HG03469 (cell line): Measurements from ENCODE around the gene PHLDB2.
A peak's percentile ranks its signal among the peaks of the same experiment; 100 is the strongest.

Source experiments
- ATAC-seq: cut with Tn5 transposase; IDR thresholded peaks from one replicate; pipeline ENCODE4 v1.9.1; 2021; ENCODE audit warnings: mild to moderate bottlenecking, moderate library complexity, moderate number of reproducible peaks; ENCODE audit not compliant: unreplicated experiment

The PHLDB2 gene

DNA sequence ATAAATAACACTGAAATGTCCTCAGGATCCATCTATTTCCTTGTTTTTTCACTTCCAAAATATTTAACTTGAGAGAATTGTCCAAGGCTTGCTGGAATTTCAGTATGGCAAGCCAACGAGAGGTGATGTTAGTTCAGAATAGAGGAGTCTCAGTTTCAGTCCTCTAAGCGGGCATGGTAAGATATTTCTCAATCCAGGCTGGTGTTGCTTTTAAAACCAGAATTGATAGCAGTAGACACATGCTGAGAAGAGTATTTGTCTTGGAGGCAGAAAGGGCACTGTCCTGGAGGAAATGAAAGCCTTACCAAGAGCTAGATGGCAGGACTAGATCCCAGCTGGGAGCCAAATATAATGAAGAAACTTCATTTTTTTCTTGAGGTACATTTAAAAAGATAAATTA is 23.1 kb downstream of the PHLDB2 start:
- ATAC-seq: no peak

DNA sequence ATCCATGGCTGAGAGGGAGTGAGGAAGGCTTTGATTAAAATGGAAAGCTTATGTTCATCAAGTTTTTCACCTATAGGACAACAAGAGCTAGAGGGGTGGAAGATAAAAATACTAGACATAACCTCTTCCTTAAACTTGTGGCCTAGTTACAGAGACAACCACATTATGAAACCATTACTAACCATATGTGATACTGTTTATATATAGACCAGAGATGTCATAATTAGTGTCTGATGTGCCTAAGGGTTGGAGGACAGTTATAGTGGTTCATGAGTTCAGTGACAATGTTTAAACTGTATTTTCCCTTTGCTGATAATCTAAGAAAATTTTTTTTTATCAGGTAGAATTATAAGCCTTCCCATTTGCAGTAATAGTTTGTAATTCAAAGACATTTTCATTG is 23.7 kb downstream of the PHLDB2 start:
- peak; percentile 97 for ATAC-seq

DNA sequence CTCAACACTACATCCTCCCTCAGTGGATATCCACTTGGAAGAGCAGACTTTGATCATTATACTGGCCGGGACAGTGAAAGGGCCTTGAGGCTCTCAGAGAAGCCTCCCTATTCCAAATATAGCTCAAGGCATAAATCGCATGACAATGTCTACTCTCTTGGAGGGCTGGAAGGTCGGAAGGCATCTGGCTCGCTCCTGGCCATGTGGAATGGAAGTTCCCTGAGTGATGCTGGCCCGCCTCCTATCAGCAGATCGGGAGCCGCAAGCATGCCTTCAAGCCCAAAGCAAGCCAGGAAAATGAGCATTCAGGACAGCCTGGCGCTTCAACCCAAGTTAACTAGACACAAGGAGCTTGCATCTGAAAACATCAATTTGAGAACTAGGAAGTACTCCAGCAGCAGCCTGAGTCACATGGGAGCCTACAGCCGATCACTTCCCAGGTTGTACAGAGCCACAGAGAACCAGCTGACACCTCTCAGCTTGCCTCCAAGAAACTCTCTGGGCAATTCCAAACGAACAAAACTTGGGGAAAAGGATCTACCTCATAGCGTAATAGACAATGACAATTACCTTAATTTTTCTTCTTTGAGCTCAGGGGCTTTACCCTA is 25.4 kb downstream of the PHLDB2 start:
- no peak for ATAC-seq

DNA sequence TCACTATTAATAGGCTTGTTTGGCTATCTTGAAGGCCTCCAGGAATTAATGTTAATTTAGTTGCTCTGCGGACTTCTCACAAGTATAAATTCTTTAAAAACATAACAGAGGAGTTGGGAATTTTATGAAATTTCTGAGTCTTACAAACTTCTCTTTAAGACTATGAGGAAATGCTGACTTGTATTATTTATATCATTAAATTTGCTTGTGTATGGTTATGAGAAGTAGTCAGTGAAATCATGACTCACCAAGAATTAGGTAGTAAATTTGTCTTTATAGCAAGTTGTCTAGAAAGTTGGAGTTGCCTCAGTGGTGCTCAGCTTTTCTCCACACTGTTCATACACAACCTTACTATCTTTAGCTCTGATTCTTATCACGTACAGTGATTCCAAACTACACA is 26.5 kb downstream of the PHLDB2 start:
- no peak for ATAC-seq

DNA sequence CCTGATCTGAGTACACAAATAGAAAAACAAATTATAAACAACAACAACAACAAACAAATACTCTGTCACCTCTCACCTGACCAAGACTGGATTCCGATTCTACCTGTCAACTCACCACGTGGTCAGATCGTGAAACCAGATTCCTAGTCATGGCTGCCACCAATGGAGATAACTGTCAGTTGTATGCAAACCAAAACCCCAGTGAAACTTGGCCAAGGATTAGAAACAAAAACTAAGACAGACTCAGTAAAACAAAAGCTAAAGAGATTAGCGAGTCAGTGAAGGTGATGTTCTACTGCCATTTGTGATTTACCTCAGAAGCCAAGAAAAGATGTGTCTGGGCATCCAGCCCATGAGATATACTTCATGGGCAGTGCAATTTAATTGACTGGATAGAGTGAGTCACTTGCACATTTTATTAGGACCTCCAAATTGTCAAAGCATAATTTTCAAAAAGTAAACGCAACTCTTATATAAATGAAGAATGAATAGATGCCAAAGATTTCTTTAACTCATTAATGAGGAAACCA is 31.1 kb downstream of the PHLDB2 start:
- no peak for ATAC-seq

DNA sequence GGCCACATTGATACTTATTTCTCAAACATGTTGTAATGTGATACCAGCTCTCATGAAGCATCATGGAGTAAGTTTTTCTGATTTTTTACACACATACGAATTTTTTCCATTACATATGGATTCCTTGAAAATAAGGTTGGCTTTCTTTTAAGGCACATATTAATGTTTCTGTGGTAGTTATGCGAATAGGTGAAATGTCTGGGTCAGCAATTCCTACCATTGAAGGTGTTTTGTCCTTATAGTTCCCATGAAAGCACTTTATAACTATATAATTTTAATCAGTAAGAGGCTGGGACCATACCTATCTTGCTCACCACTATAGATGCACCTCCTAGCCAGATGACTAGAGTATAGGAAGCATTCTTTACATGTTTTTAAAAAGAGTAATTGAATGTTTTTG is 33.0 kb downstream of the PHLDB2 start:
- ATAC-seq: no peak

DNA sequence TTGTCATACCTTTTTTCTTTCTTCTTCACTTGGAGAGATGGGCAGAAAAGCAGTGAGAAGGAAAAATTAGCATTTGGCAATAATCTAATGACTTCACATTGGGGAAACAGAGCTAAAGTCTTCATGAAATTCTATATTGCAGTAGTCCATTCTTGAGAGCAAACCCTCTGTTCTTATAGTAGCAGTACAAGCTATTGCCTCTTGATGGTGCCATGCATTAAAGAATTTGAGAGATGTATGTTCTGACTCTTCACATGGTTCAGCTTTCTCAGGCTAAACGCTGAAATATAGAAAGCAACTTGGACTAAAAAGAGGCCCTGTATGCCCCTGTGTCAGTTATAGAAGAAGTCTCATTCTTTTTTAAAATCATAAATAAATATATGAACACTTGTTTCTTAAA is 36.0 kb downstream of the PHLDB2 start:
- ATAC-seq: no peak

DNA sequence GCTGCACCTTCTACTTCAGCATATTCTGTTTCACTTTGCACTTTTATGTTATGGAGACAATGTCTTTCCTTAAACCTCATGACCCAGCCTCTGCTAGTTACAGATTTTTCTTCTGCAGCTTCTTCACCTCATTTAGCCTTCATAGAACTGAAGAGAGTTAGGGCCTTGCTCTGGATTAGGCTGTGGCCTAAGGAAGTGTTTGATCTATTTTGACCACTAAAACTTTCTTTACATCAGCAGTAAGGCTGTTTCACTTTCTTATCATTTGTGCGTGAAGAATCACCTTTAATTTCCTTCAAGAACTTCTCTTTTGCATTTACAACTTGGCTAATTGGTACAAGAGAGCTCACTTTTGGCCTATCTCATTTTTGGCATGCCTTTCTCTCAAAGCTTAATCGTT is 40.9 kb downstream of the PHLDB2 start:
- ATAC-seq: no peak

DNA sequence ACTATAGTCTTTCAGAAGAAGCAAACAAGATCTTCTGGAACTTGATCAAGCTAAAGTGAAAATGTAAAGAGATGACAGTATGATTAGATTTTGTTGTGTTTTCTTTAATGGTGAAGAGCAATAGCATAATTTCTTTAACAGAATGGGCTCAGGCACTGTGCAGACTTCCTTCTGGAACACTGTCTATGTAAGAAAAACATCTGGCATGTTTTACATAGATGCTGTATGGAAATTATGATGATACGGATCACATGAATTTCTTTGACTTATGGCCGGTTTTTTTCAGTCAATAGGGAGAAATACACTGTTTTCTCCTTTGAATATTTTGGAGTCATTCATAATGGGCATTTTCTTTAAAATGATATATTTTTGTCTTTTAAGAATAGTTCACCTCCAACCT is 42.6 kb downstream of the PHLDB2 start:
- ATAC-seq: no peak

DNA sequence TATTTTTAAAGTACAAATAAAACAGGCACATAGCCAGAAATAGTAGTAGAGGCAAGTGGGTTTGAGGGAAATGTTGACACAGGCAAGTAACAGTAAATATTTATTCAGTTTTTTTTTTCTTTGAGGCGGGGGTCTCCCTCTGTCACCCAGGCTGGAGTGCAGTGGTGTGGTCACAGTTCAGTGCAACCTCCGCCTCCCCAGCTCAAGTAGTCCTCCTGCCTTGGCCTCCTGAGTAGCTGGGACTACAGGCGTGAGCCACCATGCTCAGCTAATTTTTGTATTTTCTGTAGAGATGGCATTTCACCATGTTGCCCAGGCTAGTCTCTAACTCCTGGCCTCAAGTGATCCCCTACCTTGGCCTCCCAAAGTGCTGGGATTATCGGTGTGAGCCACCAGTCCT is 43.5 kb downstream of the PHLDB2 start:
- ATAC-seq: no peak

DNA sequence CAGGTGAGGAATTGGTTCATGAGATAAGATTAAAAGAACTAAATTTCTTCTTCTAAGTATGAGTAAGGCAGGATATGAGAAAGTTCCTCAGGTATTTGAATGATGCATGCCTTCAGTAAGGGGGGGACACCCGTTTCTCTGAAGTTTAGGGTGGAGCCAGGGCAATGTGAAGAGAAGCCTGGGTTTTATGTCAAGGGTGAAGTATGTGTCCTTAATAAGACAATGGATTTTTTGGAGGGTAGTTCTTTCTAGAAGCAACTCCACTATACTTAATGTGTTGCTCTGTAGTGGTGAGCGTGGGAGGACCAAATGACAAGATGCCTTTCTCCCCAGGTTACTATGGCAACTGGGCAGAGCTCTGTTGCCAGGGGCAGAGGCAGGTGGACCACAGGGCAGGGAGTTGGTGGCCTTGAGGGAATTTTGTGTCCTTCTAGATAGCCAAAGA is 44.0 kb downstream of the PHLDB2 start:
- no peak for ATAC-seq

DNA sequence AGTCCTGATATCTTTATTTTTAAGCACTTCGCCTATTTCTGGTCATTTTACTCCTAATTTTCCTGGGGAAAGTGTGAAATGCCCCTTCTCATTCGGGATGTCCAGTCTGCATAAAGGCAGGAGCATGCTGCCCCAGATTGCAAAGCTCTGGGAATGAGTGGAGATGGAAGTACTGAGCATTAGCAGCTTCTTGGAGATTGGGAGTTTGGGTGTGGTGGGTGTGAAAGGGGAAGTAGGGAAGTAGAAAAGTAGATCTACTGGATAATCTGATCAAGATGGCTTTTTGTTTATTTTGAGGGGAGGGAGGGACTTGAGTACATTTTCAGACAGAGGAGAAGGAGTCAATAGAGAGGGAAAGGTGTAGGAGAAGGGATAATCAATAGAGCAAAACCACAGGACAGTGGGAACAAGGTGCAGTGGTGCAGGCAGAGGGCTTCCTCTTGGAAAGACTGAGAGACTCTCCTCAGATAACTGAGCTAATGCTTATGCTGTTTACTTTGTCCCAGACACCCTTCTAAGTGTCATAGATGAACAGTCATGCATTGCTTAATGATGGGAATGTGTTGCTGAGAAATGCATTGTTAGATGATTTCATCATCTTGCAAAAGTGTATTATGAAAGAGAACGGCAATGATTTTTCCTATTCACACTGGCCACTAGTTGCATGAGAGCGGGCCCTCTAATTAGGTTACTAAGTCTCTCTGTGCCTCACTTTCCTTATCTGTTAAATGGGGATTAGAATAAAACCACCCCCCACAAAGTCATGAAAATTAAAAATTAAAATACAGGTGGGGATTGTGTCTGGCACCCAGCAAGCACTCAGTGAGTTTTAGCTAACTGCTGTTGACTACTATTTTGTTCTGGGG is 45.5 kb downstream of the PHLDB2 start:
- ATAC-seq: no peak

DNA sequence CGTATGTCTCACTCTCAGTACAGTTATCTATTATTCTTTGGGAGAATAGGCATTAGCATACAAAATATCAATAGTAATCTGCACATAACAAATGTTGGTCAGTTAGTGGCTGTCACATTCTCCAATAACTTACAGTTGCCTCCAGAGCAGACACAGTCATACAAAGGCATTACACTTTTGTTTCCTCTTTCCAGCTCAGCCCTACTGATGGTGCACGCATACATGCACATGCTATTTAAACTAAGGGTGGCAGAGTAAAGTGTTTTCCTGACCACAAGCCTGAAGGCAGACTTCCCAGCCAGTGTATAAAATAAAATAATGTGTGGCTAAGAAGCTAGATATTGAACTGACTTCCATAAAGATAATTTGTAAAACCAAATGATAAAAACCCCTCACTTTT is 47.6 kb downstream of the PHLDB2 start:
- no peak for ATAC-seq

DNA sequence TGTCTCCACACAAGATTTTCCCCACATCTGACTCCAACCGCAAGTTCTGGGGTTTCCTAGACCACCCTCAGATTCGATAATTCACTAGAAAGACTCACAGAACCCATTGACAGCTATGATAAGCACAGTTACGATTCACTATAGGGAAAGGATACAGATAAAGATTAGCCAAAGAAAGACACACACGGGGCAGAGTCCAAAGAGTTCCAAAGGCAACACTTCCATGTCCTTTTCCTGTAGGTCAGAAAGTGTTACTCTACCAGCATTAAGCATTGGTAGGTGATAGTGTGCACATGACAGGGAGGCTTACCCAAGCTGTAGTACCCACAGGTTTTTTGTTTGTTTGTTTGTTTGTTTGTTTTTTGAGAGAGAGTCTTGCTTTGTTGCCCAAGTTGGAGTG is 48.1 kb downstream of the PHLDB2 start:
- ATAC-seq: no peak

DNA sequence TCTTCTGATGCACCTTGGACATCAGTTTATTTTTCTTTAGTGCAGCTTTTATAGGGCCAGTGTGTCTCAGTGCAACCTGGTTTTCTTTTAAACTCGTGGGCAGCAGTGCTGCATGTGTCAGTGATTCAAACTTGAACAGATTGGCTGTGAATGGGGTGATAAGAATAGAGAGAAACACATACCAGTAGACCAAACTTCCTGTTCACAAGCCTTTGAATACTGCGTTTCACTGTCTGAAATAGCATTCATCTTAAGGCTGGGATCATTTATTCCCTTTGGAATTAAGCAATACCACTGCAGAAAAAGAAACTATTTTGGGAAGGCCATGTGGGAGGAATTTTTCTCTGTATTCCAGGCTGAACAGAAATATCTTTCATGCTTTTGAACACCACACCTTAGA is 51.7 kb downstream of the PHLDB2 start:
- ATAC-seq: no peak

DNA sequence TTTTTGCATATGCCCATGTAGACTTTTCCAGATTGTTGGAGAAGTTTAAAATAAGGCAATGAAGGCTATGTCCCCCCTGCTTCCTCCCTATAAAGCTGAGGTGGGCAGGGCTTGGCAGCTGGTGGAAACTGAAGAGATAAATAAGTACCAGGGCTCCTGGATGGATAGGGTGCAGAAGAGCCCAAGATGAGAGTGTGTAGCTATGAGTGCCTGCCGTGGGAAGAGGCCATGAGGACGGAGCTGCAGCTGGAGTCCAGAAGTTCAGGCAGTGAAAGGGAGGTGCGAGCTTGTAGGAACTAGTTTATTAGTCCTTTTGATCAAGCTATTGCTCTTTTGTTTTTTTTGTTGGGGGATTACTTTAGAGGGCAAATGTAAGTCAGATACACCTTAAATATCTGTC is 52.4 kb downstream of the PHLDB2 start:
- no peak for ATAC-seq

DNA sequence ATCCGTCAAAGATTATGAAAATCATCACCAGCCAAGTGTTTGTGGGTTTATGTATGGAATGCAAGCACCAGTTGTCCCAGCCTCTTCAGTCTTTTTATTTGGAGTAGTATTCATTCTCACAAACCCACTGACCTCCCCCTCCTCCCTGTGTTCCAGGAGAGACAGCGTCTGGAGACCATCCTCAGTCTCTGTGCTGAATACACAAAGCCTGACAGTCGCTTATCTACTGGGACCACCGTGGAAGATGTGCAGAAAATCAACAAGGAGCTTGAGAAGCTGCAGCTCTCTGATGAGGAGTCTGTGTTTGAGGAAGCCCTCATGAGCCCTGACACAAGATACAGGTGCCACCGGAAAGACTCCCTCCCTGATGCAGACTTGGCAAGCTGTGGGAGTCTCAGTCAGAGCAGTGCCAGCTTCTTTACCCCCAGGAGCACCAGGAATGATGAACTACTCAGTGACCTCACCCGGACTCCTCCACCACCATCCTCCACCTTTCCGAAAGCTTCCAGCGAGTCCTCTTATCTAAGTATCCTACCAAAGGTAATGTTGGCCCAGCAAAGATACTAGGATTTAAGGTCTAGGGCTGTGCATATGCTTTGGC is 54.2 kb downstream of the PHLDB2 start:
- no peak for ATAC-seq

DNA sequence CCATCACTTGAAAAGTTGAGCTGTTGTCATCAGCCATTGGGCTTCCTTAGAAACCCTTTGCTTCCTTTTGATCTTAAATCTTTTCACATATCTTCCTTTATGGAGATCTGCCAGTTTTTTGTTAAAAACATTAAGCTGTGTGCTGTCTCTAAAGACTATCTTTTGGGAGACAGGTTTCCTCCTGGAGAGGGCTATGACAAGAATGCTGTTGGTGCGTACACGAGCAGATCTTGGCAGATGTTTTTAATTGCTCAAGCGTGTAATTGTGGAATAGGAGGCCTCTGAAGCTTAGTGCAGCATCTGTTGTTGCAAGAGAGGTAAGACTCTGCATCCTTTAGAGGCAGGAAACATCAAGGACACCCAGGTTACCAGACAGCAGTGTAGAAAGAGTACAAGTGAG is 56.8 kb downstream of the PHLDB2 start:
- no peak for ATAC-seq

DNA sequence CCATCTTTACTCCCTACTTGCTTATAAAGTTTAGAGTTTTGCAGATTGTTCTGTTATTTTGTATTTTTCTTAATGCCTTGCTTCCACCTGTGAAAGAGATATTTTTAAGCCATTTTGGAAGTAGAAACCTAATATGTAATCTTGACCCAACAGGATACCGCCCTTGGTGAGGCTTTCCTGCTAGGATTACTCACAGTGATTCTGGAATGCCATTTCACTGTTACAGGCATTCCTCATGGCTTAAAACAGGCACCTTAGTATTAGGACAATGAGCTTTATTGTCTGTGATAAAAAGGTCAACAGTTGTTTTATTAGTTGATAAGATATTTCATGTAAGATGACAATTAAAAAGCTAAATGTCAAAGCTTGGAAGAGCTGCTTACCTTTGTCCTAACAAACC is 58.2 kb downstream of the PHLDB2 start:
- ATAC-seq: no peak

DNA sequence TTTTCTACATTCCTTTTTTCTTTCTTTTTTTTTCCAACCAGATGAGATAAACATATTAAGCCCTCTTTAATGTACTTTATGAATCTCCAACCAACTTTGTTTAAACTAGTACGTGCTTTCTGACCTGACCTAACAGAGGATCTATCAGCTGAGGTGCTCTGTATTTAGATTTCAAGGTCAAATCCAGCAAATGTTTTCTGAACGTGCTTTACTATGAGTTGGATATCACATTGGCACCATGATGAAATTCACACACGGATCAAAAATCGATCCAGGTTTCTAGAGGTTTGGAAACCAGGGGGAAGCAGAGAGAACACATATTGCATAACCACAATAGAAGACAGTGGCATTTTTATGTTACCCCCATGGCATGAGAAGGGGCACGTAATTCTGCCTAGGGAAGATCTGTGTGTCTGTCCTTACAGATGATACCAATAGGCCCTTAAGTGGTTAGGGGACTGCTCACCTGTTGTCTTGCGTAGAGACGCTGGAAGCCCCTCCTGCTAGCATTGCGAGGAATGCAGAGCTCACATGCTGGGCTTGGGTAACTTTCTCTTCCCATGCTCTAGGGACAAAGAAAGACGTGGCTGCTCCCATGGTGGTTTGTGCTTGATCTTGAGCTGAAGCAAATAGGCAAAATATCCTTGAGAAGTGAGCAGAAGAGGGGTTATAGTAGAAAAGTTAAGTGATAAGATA is 60.5 kb downstream of the PHLDB2 start:
- no peak for ATAC-seq

DNA sequence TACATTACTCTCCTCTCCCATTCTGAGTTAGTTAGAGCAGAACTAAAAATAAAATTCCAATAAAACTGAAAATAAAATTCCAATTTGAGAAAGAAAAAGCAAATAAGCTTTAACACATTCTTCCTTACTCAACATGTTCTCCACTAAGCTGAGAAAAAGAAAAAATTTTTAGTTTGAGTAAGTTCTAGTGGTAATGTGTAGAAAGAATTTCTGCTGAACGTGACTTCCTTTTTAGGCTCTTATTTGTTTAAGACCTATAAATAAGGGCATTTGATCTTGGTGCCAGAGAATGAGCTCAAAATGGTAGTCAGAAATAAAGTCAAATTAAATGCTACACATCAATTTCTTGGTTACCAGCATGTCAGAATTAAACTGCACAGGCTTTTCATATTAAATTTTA is 62.1 kb downstream of the PHLDB2 start:
- ATAC-seq: no peak
